ENCODE data around the gene ME3.

Gene ME3

GRCh38 chr11:86475027-86475426 is 197.4 kb downstream of the ME3 start:
- Mint-ChIP-seq H3K9me3 (no peaks in the 10 kb centered on the region), H3K36me3 (ENCODE audit: low read depth) (no peaks in the 10 kb centered on the region), H3K4me3 (no peak overlapping the region), H3K27me3 (no peaks in the 10 kb centered on the region), H3K27ac (no peak overlapping the region), H3K4me1 (peaks cover 6% of the 10 kb centered on the region)
- no peak for ATAC-seq
- DNase-seq = no peak

- Mint-ChIP-seq H3K9me3 (no peaks in the 10 kb centered on the region), H3K4me3 (no peak overlapping the region), H3K36me3 (ENCODE audit: low read depth) (no peaks in the 10 kb centered on the region), H3K4me1 (peaks cover 7% of the 10 kb centered on the region), H3K27me3 (no peaks in the 10 kb centered on the region), H3K27ac (no peak overlapping the region)
- ATAC-seq (no peak), DNase-seq (no peak)
Observed at GRCh38 chr11:86473991-86474833, 198.2 kb downstream of the ME3 start.

GRCh38 chr11:86469491-86470388 is 202.7 kb downstream of the ME3 start:
- Mint-ChIP-seq H3K27ac (no peak overlapping the region), H3K36me3 (ENCODE audit: low read depth) (no peaks in the 10 kb centered on the region), H3K4me3 (no peak overlapping the region), H3K4me1 (peaks cover 7% of the 10 kb centered on the region), H3K9me3 (no peaks in the 10 kb centered on the region), H3K27me3 (no peaks in the 10 kb centered on the region)
- ATAC-seq (no peak), DNase-seq (no peak)

GRCh38 chr11:86468169-86468568 is 204.2 kb downstream of the ME3 start:
- no peaks in the 10 kb centered on the region for H3K36me3 Mint-ChIP-seq (ENCODE audit: low read depth)
- no peak overlapping the region for H3K27ac Mint-ChIP-seq
- peaks cover 7% of the 10 kb centered on the region for H3K4me1 Mint-ChIP-seq
- ATAC-seq = no peak
- no peak for DNase-seq
- H3K9me3 Mint-ChIP-seq = no peaks in the 10 kb centered on the region
- no peak overlapping the region for H3K4me3 Mint-ChIP-seq
- H3K27me3 Mint-ChIP-seq = no peaks in the 10 kb centered on the region

- ATAC-seq = no peak
Observed at GRCh38 chr11:86464509-86465221, 207.8 kb downstream of the ME3 start.

GRCh38 chr11:86463955-86464354 is 208.5 kb downstream of the ME3 start:
- Mint-ChIP-seq H3K36me3 (ENCODE audit: low read depth) (no peaks in the 10 kb centered on the region), H3K4me3 (no peak overlapping the region), H3K27ac (no peak overlapping the region), H3K4me1 (peaks cover 10% of the 10 kb centered on the region), H3K27me3 (no peaks in the 10 kb centered on the region), H3K9me3 (no peaks in the 10 kb centered on the region)
- DNase-seq (no peak), ATAC-seq (no peak)

More at GRCh38 chr11:86464509-86465221, 207.8 kb downstream of the ME3 start:
- no peak for DNase-seq
- H3K4me1 Mint-ChIP-seq = peaks cover 10% of the 10 kb centered on the region
- H3K4me3 Mint-ChIP-seq = no peak overlapping the region
- no peak overlapping the region for H3K27ac Mint-ChIP-seq
- no peaks in the 10 kb centered on the region for H3K9me3 Mint-ChIP-seq
- no peaks in the 10 kb centered on the region for H3K27me3 Mint-ChIP-seq
- H3K36me3 Mint-ChIP-seq (ENCODE audit: low read depth) = no peaks in the 10 kb centered on the region

GRCh38 chr11:86463120-86463519 is 209.3 kb downstream of the ME3 start:
- no peaks in the 10 kb centered on the region for H3K36me3 Mint-ChIP-seq (ENCODE audit: low read depth)
- no peak overlapping the region for H3K4me3 Mint-ChIP-seq
- no peak overlapping the region for H3K27ac Mint-ChIP-seq
- no peaks in the 10 kb centered on the region for H3K9me3 Mint-ChIP-seq
- H3K27me3 Mint-ChIP-seq = no peaks in the 10 kb centered on the region
- DNase-seq (no peak), ATAC-seq (no peak)
- H3K4me1 Mint-ChIP-seq = peaks cover 10% of the 10 kb centered on the region

- Mint-ChIP-seq H3K4me1 (peaks cover 10% of the 10 kb centered on the region), H3K27me3 (no peaks in the 10 kb centered on the region), H3K9me3 (no peaks in the 10 kb centered on the region), H3K36me3 (ENCODE audit: low read depth) (no peaks in the 10 kb centered on the region), H3K4me3 (no peak overlapping the region), H3K27ac (no peak overlapping the region)
- ATAC-seq = no peak
- DNase-seq = no peak
Observed at GRCh38 chr11:86461892-86462291, 210.5 kb downstream of the ME3 start.

GRCh38 chr11:86460461-86461385 is 211.7 kb downstream of the ME3 start:
- H3K27me3 Mint-ChIP-seq = peaks cover 2% of the 10 kb centered on the region
- H3K4me1 Mint-ChIP-seq = peaks cover 18% of the 10 kb centered on the region
- H3K4me3 Mint-ChIP-seq = no peak overlapping the region
- DNase-seq (no peak), ATAC-seq (peak; percentile 18)
- no peaks in the 10 kb centered on the region for H3K36me3 Mint-ChIP-seq (ENCODE audit: low read depth)
- H3K9me3 Mint-ChIP-seq = no peaks in the 10 kb centered on the region
- no peak overlapping the region for H3K27ac Mint-ChIP-seq

GRCh38 chr11:86459682-86460460 is 212.5 kb downstream of the ME3 start:
- DNase-seq = no peak
- H3K36me3 Mint-ChIP-seq (ENCODE audit: low read depth) = no peaks in the 10 kb centered on the region
- H3K27me3 Mint-ChIP-seq = peaks cover 2% of the 10 kb centered on the region
- no peak for ATAC-seq
- no peak overlapping the region for H3K27ac Mint-ChIP-seq
- H3K4me1 Mint-ChIP-seq = peaks cover 22% of the 10 kb centered on the region
- no peaks in the 10 kb centered on the region for H3K9me3 Mint-ChIP-seq
- H3K4me3 Mint-ChIP-seq = no peak overlapping the region

- Mint-ChIP-seq H3K9me3 (no peaks in the 10 kb centered on the region), H3K4me1 (peaks cover 30% of the 10 kb centered on the region), H3K36me3 (ENCODE audit: low read depth) (no peaks in the 10 kb centered on the region), H3K27me3 (peaks cover 2% of the 10 kb centered on the region), H3K4me3 (no peak overlapping the region), H3K27ac (no peak overlapping the region)
- DNase-seq (no peak), ATAC-seq (no peak)
Observed at GRCh38 chr11:86459002-86459385, 213.4 kb downstream of the ME3 start.

- ATAC-seq (no peak), DNase-seq (no peak)
- H3K9me3 Mint-ChIP-seq = no peaks in the 10 kb centered on the region
- H3K36me3 Mint-ChIP-seq (ENCODE audit: low read depth) = no peaks in the 10 kb centered on the region
- H3K27ac Mint-ChIP-seq = no peak overlapping the region
- no peak overlapping the region for H3K4me3 Mint-ChIP-seq
- peaks cover 35% of the 10 kb centered on the region for H3K4me1 Mint-ChIP-seq
- H3K27me3 Mint-ChIP-seq = peaks cover 2% of the 10 kb centered on the region
Observed at GRCh38 chr11:86458294-86459001, 214.0 kb downstream of the ME3 start.
